Vagina (tissue), 2 donors: Measurements from ENCODE around the gene DPP6.

Source experiments
- CTCF ChIP-seq, 3 experiments: fragments of 450-650 bp in 2 of 3; fragments of 200-600 bp in 1 of 3; sonication (generic) in 1 of 3; IDR thresholded peaks; one replicate each; pipeline ENCODE4 v1.5.1; 2017 to 2019; ENCODE audit warnings: antibody characterized with exemption in 3 of 3, mild to moderate bottlenecking in 2 of 3, moderate library complexity in 2 of 3
- POLR2A ChIP-seq, 2 donors: fragments of 450-650 bp; IDR thresholded peaks; one replicate each; pipeline ENCODE4 v1.6.1; 2017; ENCODE audit warnings: antibody characterized with exemption in 2 of 2, mild to moderate bottlenecking in 2 of 2, moderate library complexity in 2 of 2
- POLR2AphosphoS5 ChIP-seq, 2 donors: sonication (generic); formaldehyde crosslinking; IDR thresholded peaks; one replicate each; pipeline ENCODE4 v1.9.0; 2017; ENCODE audit warnings: antibody characterized with exemption in 2 of 2, mild to moderate bottlenecking in 2 of 2, low read depth in 1 of 2; ENCODE audit not compliant: insufficient read depth in 1 of 2

- no peak for TF ChIP-seq POLR2A (IDR thresholded peaks at IDR 0.05)
- no peak for TF ChIP-seq CTCF (IDR thresholded peaks at IDR 0.05)
- no peak for TF ChIP-seq POLR2AphosphoS5 (IDR thresholded peaks at IDR 0.05; ENCODE audit: insufficient read depth in 1 of 2, low read depth in 1 of 2)
Measured at GRCh38 chr7:154575497-154575896, 523.3 kb downstream of the DPP6 start.
